NCI-H128 (cell line): ENCODE measurements around the gene MPIG6B.
A peak's percentile ranks its signal among the peaks of the same experiment; 100 is the strongest.

Experiments
- DNase-seq: peaks from one replicate; lab custom pipeline; 2025; ENCODE audit not compliant: unreplicated experiment; lab: John Stamatoyannopoulos, UW

Gene MPIG6B

GRCh38 chr6:31736768-31737314 lies 13.7 kb downstream of the MPIG6B start:
- no peak for DNase-seq

GRCh38 chr6:31737315-31737990 lies 14.3 kb downstream of the MPIG6B start:
- DNase-seq, result no peak

- DNase-seq, result no peak
Observed at GRCh38 chr6:31737991-31738979, 15.1 kb downstream of the MPIG6B start.

GRCh38 chr6:31739639-31740396 lies 16.6 kb downstream of the MPIG6B start, which contains the start of gene MSH5:
Gene MSH5 (plus strand): TSS chr6:31740005. CDS start chr6:31740467, 462 bp downstream.
- DNase-seq, result peak; percentile 96

- no peak for DNase-seq
Observed at GRCh38 chr6:31740397-31741223, 17.4 kb downstream of the MPIG6B start.

- no peak for DNase-seq
Observed at GRCh38 chr6:31741815-31742214, 18.6 kb downstream of the MPIG6B start.

GRCh38 chr6:31742894-31743293 lies 19.7 kb downstream of the MPIG6B start:
- no peak for DNase-seq

- DNase-seq, result no peak
Observed at GRCh38 chr6:31744422-31744821, 21.2 kb downstream of the MPIG6B start.

GRCh38 chr6:31749301-31750036 lies 26.3 kb downstream of the MPIG6B start:
- DNase-seq, result no peak

- DNase-seq, result no peak
Observed at GRCh38 chr6:31750411-31751022, 27.3 kb downstream of the MPIG6B start.

- no peak for DNase-seq
Observed at GRCh38 chr6:31752739-31753319, 29.7 kb downstream of the MPIG6B start.

GRCh38 chr6:31758281-31758680 lies 35.1 kb downstream of the MPIG6B start:
- no peak for DNase-seq

GRCh38 chr6:31760790-31761189 lies 37.6 kb downstream of the MPIG6B start:
- DNase-seq, result no peak

- DNase-seq, result no peak
Observed at GRCh38 chr6:31761343-31761742, 38.2 kb downstream of the MPIG6B start.

- no peak for DNase-seq
Observed at GRCh38 chr6:31762356-31762755, 39.2 kb downstream of the MPIG6B start, which contains the start of gene SAPCD1. Gene SAPCD1 (plus strand): TSS chr6:31762656. CDS start chr6:31763055, 399 bp downstream.

- DNase-seq, result no peak
Observed at GRCh38 chr6:31762878-31763618, 39.9 kb downstream of the MPIG6B start.

- no peak for DNase-seq
Observed at GRCh38 chr6:31763619-31763940, 40.4 kb downstream of the MPIG6B start.

- no peak for DNase-seq
Observed at GRCh38 chr6:31764198-31764597, 41.0 kb downstream of the MPIG6B start.
